NCI-H446 treated with DMSO at 0.1 percent for 48 hours (cell line): ENCODE data around the gene ZNF543.
"Not testable (repeated sequence)": the region's sequence is repeated elsewhere in the genome, so short reads cannot be mapped to it uniquely, and the experiment has no call there.

Experiments
- DNase-seq: peaks from one replicate; lab custom pipeline; 2025; lab: John Stamatoyannopoulos, UW

Gene ZNF543

GRCh38 chr19:57321116-57321515 is 844 bp downstream of the ZNF543 start:
- DNase-seq = no peak

GRCh38 chr19:57321751-57322150 is 1.5 kb downstream of the ZNF543 start:
- no peak for DNase-seq

DNA sequence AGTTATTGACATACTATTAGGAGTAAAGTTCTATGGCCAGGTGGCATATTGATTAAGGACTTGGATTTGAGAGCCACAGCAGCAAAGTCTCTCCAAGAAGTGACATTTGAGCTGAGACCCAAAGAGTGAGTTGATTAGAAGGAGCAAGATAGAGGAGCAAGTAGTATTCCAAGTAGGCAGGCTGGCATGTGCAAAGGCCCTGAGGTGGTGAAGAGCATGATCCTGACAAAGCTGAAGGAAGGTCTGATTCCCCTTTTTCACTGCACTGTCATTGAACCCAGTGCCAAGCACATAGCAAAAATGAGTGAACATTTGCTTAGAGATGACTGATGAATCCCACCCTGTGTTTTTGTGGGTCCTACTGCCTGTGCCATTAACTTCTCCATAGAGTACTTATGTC is 4.7 kb downstream of the ZNF543 start:
- no peak for DNase-seq

- no peak for DNase-seq
These were observed 7.7 kb downstream of the ZNF543 start for GRCh38 chr19:57327993-57328392.

DNA sequence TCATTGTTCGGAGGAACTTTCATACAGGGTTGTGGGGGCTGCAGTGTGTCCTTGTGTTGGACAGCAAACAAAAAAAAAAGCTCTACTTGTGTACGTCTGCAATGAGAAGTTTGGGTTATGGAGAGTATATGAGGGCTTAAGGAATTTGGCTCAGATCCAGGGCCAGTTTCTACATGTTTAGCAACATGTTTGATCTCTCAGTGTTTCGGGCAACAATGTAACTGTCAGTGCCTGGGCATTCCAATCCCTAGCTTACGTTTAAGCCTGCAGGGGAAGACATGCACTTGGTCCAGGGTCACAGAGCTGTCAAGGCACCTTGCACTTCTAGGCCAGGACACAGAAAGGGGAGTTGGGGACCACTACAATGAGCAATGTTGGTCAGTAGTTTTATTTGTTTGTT is 13.9 kb downstream of the ZNF543 start:
- no peak for DNase-seq

GRCh38 chr19:57338877-57339276 is 18.6 kb downstream of the ZNF543 start:
- DNase-seq = no peak

DNA sequence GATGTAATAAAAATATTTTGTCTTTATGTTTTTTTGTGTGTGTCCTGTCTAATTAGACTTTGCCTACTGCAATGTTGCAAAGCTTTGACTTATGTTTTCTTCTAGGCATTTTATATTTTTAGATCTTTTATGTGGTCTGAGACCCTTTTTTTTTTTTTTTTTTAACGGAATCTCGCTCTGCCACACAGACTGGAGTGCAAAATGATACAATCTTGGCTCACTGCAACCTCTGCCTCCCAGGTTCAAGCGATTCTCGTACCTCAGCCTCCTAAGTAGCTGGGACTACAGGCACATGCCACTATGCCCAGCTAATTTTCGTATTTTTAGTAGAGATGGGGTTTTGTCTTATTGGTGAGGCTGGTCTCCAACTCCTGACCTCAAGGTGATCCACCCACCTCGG is 22.3 kb downstream of the ZNF543 start:
- DNase-seq = no peak

DNA sequence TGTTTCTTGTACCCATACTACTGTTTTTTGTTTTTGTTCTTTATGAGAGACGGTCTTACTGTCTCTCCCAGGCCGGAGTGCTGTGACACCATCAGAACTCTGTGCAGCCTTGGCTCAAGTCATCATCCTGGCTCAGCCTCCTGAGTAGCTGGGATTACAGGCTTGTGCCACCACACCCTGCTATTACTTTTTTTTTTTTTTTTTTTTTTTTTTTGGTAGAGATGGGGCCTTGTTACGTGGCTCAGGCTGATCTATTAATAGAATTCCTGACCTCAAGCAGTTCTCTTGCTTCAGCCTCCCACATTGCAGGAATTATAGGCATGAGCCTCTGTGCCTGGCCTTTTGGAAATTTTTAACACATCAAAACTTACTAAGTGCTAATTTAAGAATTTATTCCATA is 27.9 kb downstream of the ZNF543 start:
- no peak for DNase-seq

- peak; percentile 89 for DNase-seq
These were observed 30.9 kb downstream of the ZNF543 start, which contains the start of gene ZNF304 for GRCh38 chr19:57350877-57351805. ZNF304 (plus strand) TSS chr19:57351271; CDS start chr19:57351665, 394 bp downstream.

DNA sequence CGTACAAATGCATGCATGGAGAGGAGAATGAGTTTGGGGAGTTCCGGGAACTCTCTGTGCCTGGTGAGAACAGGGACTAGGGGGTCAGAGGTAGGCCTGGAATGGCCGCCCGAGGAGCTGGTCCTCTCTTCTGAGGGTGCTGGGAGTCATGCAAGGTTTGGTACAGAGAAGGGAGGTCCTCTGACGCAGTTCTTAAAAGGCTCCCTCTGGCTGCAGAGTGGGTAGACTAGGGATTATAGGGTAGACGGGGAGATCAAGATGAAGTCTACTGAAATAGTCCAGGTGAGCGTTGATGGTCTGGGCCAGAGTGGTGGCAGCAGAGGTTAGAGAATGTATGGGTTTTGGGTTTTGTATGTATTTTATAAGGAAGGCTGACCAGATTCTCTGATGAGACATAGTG is 31.6 kb downstream of the ZNF543 start:
- DNase-seq = no peak

GRCh38 chr19:57355916-57356315 is 35.6 kb downstream of the ZNF543 start:
- DNase-seq = no peak

DNA sequence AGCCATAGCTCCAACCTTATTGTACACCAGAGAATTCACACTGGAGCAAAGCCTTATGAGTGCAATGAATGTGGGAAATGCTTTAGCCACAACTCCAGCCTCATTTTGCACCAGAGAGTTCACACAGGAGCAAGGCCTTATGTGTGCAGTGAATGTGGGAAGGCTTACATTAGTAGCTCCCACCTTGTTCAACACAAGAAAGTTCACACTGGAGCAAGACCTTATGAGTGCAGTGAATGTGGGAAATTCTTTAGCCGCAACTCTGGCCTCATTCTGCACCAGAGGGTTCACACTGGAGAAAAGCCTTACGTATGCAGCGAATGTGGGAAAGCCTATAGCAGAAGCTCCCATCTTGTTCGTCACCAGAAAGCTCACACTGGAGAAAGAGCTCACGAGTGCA is 37.1 kb downstream of the ZNF543 start:
- DNase-seq = no peak

DNA sequence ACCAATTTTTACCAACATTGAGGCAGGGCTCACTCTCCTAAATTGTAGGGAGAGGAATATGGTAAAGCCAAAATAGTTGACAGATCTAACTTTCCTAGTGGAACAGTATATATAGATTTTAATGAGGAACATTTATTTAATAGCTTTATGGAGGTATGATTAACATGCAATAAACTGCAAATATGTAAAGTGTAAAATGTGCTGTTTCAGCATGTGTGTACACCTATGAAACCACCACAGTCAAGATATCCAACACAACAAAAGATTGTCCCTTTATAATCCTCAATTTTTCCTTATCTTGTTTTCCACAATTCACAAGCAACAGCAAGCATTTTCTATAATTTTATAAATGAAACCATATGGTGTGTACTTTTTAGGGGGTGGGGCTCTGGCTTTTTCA is 39.0 kb downstream of the ZNF543 start:
- DNase-seq = no peak

GRCh38 chr19:57362419-57362818 is 42.1 kb downstream of the ZNF543 start:
- DNase-seq = no peak

- peak; percentile 98 for DNase-seq
These were observed 42.9 kb downstream of the ZNF543 start, which contains the start of the genes TRAPPC2B and ZNF547 for GRCh38 chr19:57362997-57363687. TRAPPC2B (plus strand) TSS chr19:57363551; CDS start chr19:57364834, 1,283 bp downstream. ZNF547 (plus strand) TSS chr19:57363551; CDS start chr19:57368556, 5,005 bp downstream.

DNA sequence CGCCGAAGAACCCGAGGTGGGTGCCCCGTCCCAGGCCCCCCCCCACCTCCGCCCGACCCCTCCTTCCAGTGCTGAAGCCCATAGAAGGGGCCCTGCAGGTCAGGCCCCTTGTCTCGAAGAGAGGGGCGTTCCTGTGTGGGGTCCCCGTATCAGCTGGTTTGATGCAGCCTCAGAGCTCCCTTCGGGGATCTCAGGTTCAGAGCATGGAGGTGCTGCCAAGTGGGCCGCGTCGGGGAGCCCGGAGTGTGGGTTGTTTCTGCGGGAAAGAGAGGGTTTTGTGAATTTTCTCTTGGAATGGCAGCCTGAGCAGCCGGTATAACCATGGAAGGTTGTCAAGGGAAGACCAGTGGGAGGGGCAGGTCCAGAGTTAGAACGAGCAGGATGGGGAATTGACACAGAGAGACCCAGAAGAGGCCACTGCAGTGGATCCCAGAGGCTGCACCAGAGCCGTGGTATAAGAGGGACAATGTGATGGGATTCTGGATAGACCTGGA is 43.5 kb downstream of the ZNF543 start:
- no peak for DNase-seq

DNA sequence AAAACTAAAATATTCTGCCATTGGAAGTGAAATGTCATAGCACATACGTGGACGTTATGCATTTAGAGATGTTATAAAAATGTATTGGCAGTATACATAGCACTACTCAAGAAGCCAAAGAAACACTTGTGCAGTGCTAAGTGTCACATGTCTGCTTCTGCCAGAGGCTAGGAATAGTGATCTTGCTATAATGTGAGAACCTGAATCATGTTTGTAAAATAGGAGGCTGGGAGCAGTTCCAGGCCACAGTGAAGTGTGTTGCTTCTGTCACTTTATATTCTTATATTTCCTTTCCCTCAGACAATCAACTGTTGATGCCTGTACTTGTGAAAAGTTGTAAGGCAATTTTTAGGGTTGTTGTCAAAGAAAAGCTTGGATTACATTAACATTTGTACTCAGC is 46.5 kb downstream of the ZNF543 start:
- no peak for DNase-seq

- DNase-seq = no peak
These were observed 53.9 kb downstream of the ZNF543 start for GRCh38 chr19:57374179-57374578.

GRCh38 chr19:57374647-57375046 is 54.4 kb downstream of the ZNF543 start:
- DNase-seq = not testable (repeated sequence)

DNA sequence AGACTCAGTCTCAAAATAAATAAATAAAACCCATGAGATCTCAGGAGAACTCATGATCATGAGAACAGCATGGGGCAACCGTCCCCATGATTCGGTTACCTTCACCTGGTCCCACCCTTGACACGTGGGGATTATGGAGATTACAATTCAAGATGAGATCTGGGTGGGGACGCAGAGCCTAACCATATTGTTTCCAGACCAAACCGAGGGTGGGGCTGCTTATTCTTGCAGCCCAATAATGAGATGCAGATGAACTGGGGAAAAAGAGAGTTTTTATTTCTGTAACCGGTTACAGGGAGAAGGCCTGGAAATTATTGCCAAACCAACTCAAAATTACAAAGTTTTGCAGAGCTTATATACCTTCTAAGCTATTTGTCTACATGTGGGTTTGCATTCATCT is 55.9 kb downstream of the ZNF543 start:
- no peak for DNase-seq

DNA sequence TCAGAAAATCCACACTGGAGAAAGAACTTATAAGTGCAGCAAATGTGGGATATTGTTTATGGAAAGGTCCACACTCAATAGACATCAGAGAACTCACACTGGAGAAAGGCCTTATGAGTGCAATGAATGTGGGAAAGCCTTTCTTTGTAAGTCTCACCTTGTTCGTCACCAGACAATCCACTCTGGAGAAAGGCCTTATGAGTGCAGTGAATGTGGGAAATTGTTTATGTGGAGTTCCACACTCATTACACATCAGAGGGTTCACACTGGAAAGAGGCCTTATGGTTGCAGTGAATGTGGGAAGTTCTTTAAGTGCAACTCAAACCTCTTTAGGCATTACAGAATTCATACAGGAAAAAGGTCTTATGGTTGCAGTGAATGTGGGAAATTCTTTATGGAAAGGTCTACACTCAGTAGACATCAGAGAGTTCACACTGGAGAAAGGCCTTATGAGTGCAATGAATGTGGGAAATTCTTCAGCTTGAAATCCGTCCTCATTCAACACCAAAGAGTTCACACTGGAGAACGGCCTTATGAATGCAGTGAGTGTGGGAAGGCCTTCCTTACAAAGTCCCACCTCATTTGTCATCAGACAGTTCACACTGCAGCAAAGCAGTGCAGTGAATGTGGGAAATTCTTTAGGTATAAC is 57.4 kb downstream of the ZNF543 start:
- no peak for DNase-seq
